ENCODE measurements around the gene SLC10A1.
"Not testable (repeated sequence)": the region's sequence is repeated elsewhere in the genome, so short reads cannot be mapped to it uniquely, and the experiment has no call there.

Gene SLC10A1

GRCh38 chr14:69796797-69797500 is at the start of gene SLC10A1:
Gene SLC10A1, minus strand, starts transcription at chr14:69797241. Its CDS starts 86 bp downstream, at chr14:69797155.
- no peak for FAIRE-seq

- FAIRE-seq, result no peak
Measured at GRCh38 chr14:69845787-69846186, 48.7 kb upstream of the SLC10A1 start.

DNA sequence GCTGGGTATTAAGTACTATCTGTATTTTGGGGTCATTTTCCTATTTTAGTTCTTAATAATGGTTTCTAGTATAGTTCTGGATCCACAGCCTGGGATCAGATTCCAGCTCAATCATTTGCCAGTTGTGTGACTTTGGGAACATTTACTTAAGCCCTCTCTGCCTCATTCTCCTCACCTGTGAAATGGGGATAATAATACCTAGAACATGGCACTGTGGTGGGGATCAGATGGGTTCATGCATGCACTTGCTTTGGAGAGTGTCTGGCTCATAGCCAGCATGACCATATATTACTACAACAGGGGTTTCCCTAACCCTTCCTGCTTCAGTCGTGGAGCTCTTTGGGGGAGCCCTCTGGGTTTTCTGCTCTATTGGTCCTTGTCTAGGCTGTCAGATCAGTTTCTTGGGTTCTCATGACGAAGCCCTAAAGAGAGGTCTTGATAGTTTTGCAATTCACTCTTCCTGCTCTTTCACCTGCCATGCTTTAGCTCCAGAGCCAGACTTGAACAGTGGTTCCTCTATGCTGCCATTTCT is 48.1 kb upstream of the SLC10A1 start:
- no peak for FAIRE-seq

DNA sequence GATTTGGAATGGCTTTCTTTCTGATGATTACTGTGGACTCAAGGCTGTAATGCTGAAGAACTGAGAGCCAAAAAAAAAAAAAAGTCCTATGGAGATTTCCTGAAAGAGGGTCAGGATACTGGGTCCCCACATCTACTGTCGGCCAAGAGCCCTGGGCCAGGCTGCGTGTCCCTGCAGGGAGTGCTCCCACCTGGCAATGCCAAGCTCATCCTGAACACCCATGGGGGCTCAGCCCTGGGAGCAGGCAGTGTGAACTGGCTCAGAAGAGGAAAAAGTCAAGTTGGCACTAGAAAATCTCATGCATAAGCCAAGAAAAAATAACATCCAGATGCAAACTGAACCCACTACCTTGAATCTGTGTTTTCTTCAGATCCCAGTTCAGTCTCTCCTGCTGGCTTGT is 47.1 kb upstream of the SLC10A1 start:
- FAIRE-seq, result no peak

DNA sequence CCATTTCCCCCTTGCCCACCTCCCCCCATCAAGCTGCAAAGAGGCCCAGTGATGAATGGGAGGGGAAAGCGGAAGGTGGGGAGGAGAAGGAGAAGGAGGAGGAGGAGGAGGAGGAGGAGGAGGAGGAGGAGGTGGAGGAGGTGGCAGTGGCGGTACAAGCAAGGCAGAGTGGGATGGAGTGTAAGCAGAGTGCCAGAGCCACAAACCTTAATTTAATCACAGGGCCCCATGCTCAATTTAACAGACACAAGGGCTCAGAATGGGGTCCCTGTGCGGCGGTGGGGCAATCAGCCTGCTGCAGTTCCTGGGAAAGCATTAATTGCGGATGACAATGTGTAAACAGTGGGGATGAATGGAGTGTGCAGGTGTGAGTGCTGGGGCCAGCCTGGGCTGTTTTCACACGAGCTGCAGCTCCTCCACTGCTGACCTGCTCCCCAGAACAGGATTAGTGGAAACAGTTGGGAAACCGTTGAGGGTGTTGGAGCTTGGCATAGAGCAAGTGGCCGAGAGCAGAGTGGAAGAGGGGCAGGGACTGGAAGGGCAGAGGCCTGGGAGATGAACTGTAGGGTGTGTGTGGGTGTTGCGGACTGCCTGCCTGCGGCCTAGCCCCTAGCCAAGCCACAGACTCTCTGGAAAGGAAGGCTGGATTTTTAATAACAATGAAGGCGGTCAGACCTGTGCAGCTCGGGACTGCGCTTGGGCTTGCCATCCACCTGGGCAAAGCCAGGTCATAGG is 45.8 kb upstream of the SLC10A1 start:
- no peak for FAIRE-seq

GRCh38 chr14:69841656-69842055 is 44.6 kb upstream of the SLC10A1 start:
- no peak for FAIRE-seq

- no peak for FAIRE-seq
Measured at GRCh38 chr14:69839661-69840060, 42.6 kb upstream of the SLC10A1 start.

GRCh38 chr14:69838881-69839416 is 41.9 kb upstream of the SLC10A1 start:
- no peak for FAIRE-seq

DNA sequence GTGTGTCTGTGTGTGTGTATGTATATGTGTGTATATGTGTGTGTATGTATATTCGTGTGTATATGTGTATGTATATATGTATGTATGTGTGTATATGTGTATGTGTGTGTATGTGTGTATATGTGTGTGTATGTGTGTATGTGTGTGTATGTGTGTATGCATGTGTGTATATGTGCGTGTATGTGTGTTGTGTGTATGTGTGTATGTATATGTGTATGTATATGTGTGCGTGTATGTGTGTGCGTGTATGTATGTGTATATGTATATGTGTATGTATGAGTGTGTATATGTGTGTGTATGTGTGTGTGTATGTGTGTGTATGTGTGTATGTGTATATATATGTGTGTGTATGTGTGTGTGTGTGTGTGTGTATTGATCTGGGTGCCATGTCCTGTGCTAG is 31.8 kb upstream of the SLC10A1 start:
- FAIRE-seq, result no peak

- no peak for FAIRE-seq
Measured at GRCh38 chr14:69828354-69828753, 31.3 kb upstream of the SLC10A1 start.

- no peak for FAIRE-seq
Measured at GRCh38 chr14:69827560-69827959, 30.5 kb upstream of the SLC10A1 start.

- no peak for FAIRE-seq
Measured at GRCh38 chr14:69822456-69822855, 25.4 kb upstream of the SLC10A1 start.

GRCh38 chr14:69820991-69821390 is 23.9 kb upstream of the SLC10A1 start:
- no peak for FAIRE-seq

- no peak for FAIRE-seq
Measured at GRCh38 chr14:69819607-69820006, 22.6 kb upstream of the SLC10A1 start.

- peak; percentile 82 for FAIRE-seq
Measured at GRCh38 chr14:69818758-69819191, 21.7 kb upstream of the SLC10A1 start.

DNA sequence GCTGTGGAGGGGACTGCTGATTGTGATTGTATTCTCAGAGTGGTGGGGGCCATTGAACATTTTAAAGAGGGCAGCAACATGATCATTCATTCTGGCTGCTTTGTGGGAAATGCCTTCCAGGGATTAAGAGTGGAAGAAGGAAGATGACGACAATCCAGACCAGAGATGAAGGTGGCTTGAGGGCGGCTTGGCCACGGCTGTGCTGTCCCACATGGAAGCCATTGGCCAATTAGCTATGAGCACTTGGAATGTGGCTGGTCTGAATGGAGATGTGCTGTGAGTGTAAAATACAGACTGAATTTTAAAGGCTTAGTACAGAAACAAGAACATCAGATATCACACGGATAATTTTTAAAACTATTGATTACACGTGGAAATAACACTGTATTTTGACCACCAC is 19.2 kb upstream of the SLC10A1 start:
- no peak for FAIRE-seq

GRCh38 chr14:69815556-69815955 is 18.5 kb upstream of the SLC10A1 start:
- FAIRE-seq, result no peak

- no peak for FAIRE-seq
Measured at GRCh38 chr14:69814397-69814796, 17.4 kb upstream of the SLC10A1 start.

GRCh38 chr14:69813346-69813745 is 16.3 kb upstream of the SLC10A1 start:
- FAIRE-seq, result not testable (repeated sequence)

GRCh38 chr14:69812711-69813110 is 15.7 kb upstream of the SLC10A1 start:
- no peak for FAIRE-seq

DNA sequence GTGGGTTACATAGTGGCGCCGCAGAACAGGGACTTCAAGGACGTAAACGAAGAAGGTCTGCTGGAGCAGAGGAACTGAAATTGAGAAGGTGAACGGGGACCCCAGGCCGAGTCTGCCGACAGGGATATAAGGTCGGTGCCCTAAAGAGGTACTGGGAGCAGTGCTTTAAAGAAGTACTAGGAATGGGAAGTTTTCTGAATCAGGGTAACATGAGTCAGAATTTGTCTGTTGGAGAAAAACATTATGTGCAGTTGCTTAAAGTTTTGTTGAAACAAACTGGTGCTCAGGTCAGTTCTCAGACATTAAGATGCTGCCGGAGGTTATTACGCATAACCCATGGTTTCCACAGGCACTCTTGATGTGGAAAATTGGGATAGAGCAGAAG is 14.8 kb upstream of the SLC10A1 start:
- FAIRE-seq, result no peak

GRCh38 chr14:69811227-69811867 is 14.3 kb upstream of the SLC10A1 start:
- no peak for FAIRE-seq
